Measurements from ENCODE around the gene VEPH1. TPM values are rescaled to one million over a fixed set of nuclear protein-coding genes. Genes with fewer than 3 reads are reported as not detected.

VEPH1 gene
- total RNA-seq, 4 donors from 2014 or later, result 0.30 to 6.1 (median 0.76) TPM

DNA sequence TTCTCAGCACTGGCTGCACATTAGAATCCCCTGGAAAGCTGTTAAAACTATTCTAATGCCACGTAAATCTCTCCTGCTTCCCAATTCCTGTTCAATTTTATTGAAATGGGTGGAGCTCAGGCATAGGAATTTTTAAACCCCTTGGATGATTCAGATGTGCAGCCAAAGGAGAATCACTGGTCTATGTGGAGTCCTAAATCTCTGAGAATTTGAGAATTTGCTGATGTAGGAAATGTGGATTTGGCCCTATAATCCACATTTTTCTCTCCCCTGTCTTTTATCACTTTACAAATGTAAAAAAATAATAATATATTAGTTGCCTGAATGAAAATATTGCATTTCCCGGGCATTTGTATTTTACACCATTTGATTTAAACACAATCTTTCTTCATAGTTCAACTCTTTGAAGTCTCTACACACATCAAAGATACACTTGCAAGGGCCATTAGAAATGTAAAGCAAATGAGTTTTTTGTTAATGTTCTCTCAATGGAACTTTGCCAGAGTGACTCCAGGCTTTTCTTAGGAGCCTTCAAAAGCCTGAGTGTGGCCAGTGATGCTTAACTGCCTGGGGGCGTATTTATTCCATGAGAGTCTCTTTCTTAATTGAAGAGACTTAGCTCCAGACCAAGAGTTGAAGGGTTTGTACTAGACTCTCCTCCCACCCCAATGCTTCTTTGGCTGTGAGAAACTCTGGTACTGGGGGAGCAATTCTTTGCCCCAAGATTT, 115.3 kb downstream of the VEPH1 start:
- 48 to 50% methylated on average over 3 of the region's 3 CpGs for whole genome bisulfite sequencing, 2 donors
- no peaks in the 10 kb centered on the region for H3K4me1 ChIP-seq
- no peak for TF ChIP-seq POLR2A (IDR thresholded peaks at IDR 0.05)
- TF ChIP-seq EP300 (IDR thresholded peaks at IDR 0.05), result no peak
- TF ChIP-seq, protein P1, sequence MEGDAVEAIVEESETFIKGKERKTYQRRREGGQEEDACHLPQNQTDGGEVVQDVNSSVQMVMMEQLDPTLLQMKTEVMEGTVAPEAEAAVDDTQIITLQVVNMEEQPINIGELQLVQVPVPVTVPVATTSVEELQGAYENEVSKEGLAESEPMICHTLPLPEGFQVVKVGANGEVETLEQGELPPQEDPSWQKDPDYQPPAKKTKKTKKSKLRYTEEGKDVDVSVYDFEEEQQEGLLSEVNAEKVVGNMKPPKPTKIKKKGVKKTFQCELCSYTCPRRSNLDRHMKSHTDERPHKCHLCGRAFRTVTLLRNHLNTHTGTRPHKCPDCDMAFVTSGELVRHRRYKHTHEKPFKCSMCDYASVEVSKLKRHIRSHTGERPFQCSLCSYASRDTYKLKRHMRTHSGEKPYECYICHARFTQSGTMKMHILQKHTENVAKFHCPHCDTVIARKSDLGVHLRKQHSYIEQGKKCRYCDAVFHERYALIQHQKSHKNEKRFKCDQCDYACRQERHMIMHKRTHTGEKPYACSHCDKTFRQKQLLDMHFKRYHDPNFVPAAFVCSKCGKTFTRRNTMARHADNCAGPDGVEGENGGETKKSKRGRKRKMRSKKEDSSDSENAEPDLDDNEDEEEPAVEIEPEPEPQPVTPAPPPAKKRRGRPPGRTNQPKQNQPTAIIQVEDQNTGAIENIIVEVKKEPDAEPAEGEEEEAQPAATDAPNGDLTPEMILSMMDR (IDR thresholded peaks at IDR 0.05), result no peak

GRCh38 chr3:157384491-157384890, 118.7 kb downstream of the VEPH1 start:
- Histone ChIP-seq H3K4me1 (no peaks in the 10 kb centered on the region), H3K4me3 (no peak overlapping the region), H3K36me3 (no peaks in the 10 kb centered on the region), H3K9me3 (no peaks in the 10 kb centered on the region), H3K27ac (no peak overlapping the region), H3K27me3 (no peaks in the 10 kb centered on the region)
- DNase-seq (ENCODE audit: low spot score in 2 of 2), result no peak
- TF ChIP-seq EP300 (IDR thresholded peaks at IDR 0.05) (no peak), POLR2A (IDR thresholded peaks at IDR 0.05) (no peak)
- TF ChIP-seq, protein P1 (IDR thresholded peaks at IDR 0.05), result no peak
- WGBS, 2 donors, result 57 to 60% methylated on average over 3 of the region's 3 CpGs

More for the DNA sequence above, 115.3 kb downstream of the VEPH1 start:
- no peak overlapping the region for H3K4me3 ChIP-seq
- no peaks in the 10 kb centered on the region for H3K9me3 ChIP-seq
- no peaks in the 10 kb centered on the region for H3K27me3 ChIP-seq
- H3K36me3 ChIP-seq, result no peaks in the 10 kb centered on the region
- DNase-seq (ENCODE audit: low spot score in 2 of 2), result no peak
- no peak overlapping the region for H3K27ac ChIP-seq

DNA sequence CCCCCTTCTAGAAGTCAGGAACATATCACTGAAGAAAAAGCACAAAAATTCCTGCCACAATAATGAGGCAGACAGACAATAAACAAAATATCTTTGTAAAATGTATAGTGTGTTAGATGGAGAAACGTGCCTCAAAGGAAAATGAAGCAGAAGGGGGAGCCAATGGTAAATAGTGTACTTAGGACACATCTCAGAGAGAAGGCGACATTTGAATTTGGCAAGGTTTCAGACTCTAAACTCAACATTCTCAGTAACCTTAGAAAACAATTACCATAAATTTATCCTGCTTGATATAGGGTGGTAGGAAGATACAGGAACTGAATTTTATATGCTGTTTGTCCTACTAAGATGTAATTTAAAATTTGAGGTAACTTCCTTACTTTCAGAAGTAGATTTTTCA, 119.2 kb downstream of the VEPH1 start:
- no peak overlapping the region for H3K4me3 ChIP-seq
- no peaks in the 10 kb centered on the region for H3K36me3 ChIP-seq
- WGBS, 2 donors, result 53 to 60% methylated on average over 2 of the region's 2 CpGs
- H3K4me1 ChIP-seq, result no peaks in the 10 kb centered on the region
- H3K27ac ChIP-seq, result no peak overlapping the region
- TF ChIP-seq EP300 (IDR thresholded peaks at IDR 0.05), result no peak
- TF ChIP-seq, protein P1 (IDR thresholded peaks at IDR 0.05), result no peak
- no peak for TF ChIP-seq POLR2A (IDR thresholded peaks at IDR 0.05)
- H3K27me3 ChIP-seq, result no peaks in the 10 kb centered on the region
- DNase-seq (ENCODE audit: low spot score in 2 of 2), result no peak
- H3K9me3 ChIP-seq, result no peaks in the 10 kb centered on the region

DNA sequence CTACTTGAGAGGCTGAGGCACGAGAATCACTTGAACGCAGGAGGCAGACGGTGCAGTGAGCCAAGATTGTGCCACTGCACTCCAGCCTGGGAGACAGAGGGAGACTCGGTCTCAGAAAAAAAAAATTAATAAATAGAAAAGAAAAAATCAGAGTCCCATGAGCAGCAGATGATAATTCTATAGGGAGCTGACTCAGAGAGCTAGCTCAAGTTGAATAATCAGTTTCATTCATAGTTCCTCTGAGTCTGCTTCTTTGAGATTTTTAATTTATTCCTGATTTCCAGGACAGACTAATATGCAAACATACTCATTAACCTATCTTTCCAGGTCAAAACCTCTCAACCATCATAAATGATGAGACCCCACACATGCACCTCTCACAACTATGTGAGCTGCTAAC, 121.6 kb downstream of the VEPH1 start:
- 58 to 71% methylated on average over 4 of the region's 4 CpGs for WGBS, 2 donors
- Histone ChIP-seq H3K27ac (no peak overlapping the region), H3K4me3 (no peak overlapping the region), H3K36me3 (no peaks in the 10 kb centered on the region), H3K4me1 (no peaks in the 10 kb centered on the region), H3K9me3 (no peaks in the 10 kb centered on the region), H3K27me3 (no peaks in the 10 kb centered on the region)
- no peak for DNase-seq (ENCODE audit: low spot score in 2 of 2)
- TF ChIP-seq, protein P1 (IDR thresholded peaks at IDR 0.05), result no peak
- TF ChIP-seq POLR2A (IDR thresholded peaks at IDR 0.05) (no peak), EP300 (IDR thresholded peaks at IDR 0.05) (no peak)

GRCh38 chr3:157379525-157380140, 123.6 kb downstream of the VEPH1 start:
- no peaks in the 10 kb centered on the region for H3K27me3 ChIP-seq
- H3K4me1 ChIP-seq, result no peaks in the 10 kb centered on the region
- H3K36me3 ChIP-seq, result no peaks in the 10 kb centered on the region
- TF ChIP-seq, protein P1 (IDR thresholded peaks at IDR 0.05), result no peak
- TF ChIP-seq EP300 (IDR thresholded peaks at IDR 0.05), result no peak
- no peak for TF ChIP-seq POLR2A (IDR thresholded peaks at IDR 0.05)
- H3K9me3 ChIP-seq, result no peaks in the 10 kb centered on the region
- 68 to 85% methylated on average over 1 of the region's 1 CpG for WGBS, 2 donors
- no peak for DNase-seq (ENCODE audit: low spot score in 2 of 2)
- no peak overlapping the region for H3K27ac ChIP-seq
- H3K4me3 ChIP-seq, result no peak overlapping the region

Data from tibial nerve (tissue), 4 donors.